Breast epithelium (tissue), 3 donors: ENCODE measurements around the gene MSH5.

Source experiments
- POLR2A ChIP-seq: fragments of 450-650 bp; IDR thresholded peaks from one replicate; pipeline ENCODE4 v1.6.1; 2016; ENCODE audit warnings: antibody characterized with exemption, mild to moderate bottlenecking, moderate library complexity
- POLR2AphosphoS5 ChIP-seq, 3 donors: sonication (generic); formaldehyde crosslinking; IDR thresholded peaks; one replicate each; pipeline ENCODE4 v1.6.1; 2017; ENCODE audit warnings: antibody characterized with exemption in 3 of 3
- TF ChIP-seq, protein P1 (sequence below), 3 donors: fragments of 450-650 bp; IDR thresholded peaks; one replicate each; pipeline ENCODE4 v1.5.1; 2016 to 2017; ENCODE audit warnings: antibody characterized with exemption in 3 of 3, mild to moderate bottlenecking in 3 of 3, moderate library complexity in 3 of 3

DNA sequence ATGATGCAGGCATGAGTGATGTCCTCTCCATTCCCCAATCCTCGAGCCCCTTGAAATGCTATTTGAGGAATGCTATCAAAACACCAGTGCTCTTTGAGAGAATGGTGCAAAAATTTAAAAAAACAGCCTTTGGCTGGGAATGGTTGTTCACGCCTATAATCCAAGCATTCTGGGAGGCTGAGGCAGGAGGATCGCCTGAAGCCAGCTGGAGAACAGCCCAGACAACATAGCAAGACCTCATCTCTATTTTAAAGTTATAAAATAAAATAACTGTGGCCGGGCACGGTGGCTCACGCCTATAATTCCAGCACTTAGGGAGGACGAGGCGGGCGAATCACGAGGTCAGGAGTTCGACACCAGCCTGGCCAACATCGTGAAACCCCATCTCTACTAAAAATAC, 60.0 kb downstream of the MSH5 start:
- TF ChIP-seq POLR2A (no peak), POLR2AphosphoS5 (IDR thresholded peaks at IDR 0.05) (no peak)
- TF ChIP-seq, protein P1, sequence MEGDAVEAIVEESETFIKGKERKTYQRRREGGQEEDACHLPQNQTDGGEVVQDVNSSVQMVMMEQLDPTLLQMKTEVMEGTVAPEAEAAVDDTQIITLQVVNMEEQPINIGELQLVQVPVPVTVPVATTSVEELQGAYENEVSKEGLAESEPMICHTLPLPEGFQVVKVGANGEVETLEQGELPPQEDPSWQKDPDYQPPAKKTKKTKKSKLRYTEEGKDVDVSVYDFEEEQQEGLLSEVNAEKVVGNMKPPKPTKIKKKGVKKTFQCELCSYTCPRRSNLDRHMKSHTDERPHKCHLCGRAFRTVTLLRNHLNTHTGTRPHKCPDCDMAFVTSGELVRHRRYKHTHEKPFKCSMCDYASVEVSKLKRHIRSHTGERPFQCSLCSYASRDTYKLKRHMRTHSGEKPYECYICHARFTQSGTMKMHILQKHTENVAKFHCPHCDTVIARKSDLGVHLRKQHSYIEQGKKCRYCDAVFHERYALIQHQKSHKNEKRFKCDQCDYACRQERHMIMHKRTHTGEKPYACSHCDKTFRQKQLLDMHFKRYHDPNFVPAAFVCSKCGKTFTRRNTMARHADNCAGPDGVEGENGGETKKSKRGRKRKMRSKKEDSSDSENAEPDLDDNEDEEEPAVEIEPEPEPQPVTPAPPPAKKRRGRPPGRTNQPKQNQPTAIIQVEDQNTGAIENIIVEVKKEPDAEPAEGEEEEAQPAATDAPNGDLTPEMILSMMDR (IDR thresholded peaks at IDR 0.05), result no peak
